Measurements from ENCODE around the gene FMO2. TPM values are rescaled to one million over a fixed set of nuclear protein-coding genes. Genes with fewer than 3 reads are reported as not detected.
"Not testable (repeated sequence)": the region's sequence is repeated elsewhere in the genome, so short reads cannot be mapped to it uniquely, and the experiment has no call there.

The FMO2 gene
- total RNA-seq, 2 experiments from 2014 or later, result not detected

- DNase-seq (no peak), ATAC-seq (no peak)
- no peaks in the 10 kb centered on the region for H3K4me1 Mint-ChIP-seq (ENCODE audit: low read depth)
- POLR2A ChIA-PET, result interaction anchor here (0.6 kb wide), 1 partner anchor 973 kb away, joined by 3 read pairs; no protein-coding TSS in a partner anchor
- H3K36me3 Mint-ChIP-seq (ENCODE audit: low read depth), result no peaks in the 10 kb centered on the region
- H3K4me3 Mint-ChIP-seq, result no peak overlapping the region
- peaks cover 14% of the 10 kb centered on the region for H3K27me3 Mint-ChIP-seq
- intact Hi-C loops (cut with micrococcal nuclease), result no loop called here
- H3K9me3 Mint-ChIP-seq, result no peaks in the 10 kb centered on the region
- no peak for TF ChIP-seq CTCF (IDR thresholded peaks at IDR 0.05)
- CTCF ChIA-PET, result interaction anchor here (1.1 kb wide), 1 partner anchor 256 kb away, joined by 4 read pairs; no protein-coding TSS in a partner anchor
- no peak overlapping the region for H3K27ac Mint-ChIP-seq
Observed at GRCh38 chr1:171221665-171222591, 36.8 kb downstream of the FMO2 start.

GRCh38 chr1:171222936-171223335, 37.8 kb downstream of the FMO2 start:
- intact Hi-C loops (cut with micrococcal nuclease), result no loop called here
- TF ChIP-seq CTCF (IDR thresholded peaks at IDR 0.05), result no peak
- Mint-ChIP-seq H3K4me1 (ENCODE audit: low read depth) (no peaks in the 10 kb centered on the region), H3K9me3 (no peaks in the 10 kb centered on the region), H3K27ac (no peak overlapping the region), H3K27me3 (peaks cover 10% of the 10 kb centered on the region), H3K36me3 (ENCODE audit: low read depth) (no peaks in the 10 kb centered on the region), H3K4me3 (no peak overlapping the region)
- CTCF ChIA-PET, result no interaction called here
- DNase-seq, result no peak
- POLR2A ChIA-PET, result no interaction called here
- ATAC-seq, result no peak

DNA sequence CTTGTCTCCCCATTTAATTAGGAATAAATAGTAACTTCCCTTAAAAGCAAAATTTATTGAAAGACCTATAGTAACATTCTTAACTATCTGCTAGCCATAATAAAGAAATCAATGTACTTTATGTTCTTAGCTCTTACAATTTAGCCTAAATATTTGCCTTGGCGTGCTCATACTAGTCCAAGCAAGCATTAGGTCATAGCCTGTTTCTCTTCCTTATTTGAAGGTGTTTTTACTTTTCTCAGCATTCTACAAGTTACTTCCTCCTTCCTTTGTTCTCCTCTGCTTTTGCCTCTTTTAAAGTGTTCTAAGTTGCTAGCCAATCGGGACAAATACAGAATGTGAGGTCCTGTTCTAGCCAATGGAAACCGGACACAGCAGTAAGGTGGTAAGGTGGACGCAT, 39.2 kb downstream of the FMO2 start:
- ATAC-seq; intact Hi-C loops (cut with micrococcal nuclease); POLR2A ChIA-PET; CTCF ChIA-PET; H3K36me3 Mint-ChIP-seq (ENCODE audit: low read depth); H3K4me3 Mint-ChIP-seq; H3K9me3 Mint-ChIP-seq; H3K27ac Mint-ChIP-seq; H3K27me3 Mint-ChIP-seq; DNase-seq; H3K4me1 Mint-ChIP-seq (ENCODE audit: low read depth): not testable (repeated sequence)

- ChIA-PET CTCF (interaction anchor here (0.7 to 2.7 kb wide), 20 partner anchors 9 to 265 kb away, joined by 3 to 17 read pairs (median 3); partner anchors contain the start of genes FMO2 and FMO4), POLR2A (no interaction called here)
- no peak overlapping the region for H3K4me3 Mint-ChIP-seq
- no peak overlapping the region for H3K27ac Mint-ChIP-seq
- no peaks in the 10 kb centered on the region for H3K9me3 Mint-ChIP-seq
- H3K4me1 Mint-ChIP-seq (ENCODE audit: low read depth), result no peaks in the 10 kb centered on the region
- TF ChIP-seq CTCF (IDR thresholded peaks at IDR 0.05), result peak; percentile 58
- ATAC-seq (peak; percentile 51), DNase-seq (peak; percentile 20)
- no peaks in the 10 kb centered on the region for H3K36me3 Mint-ChIP-seq (ENCODE audit: low read depth)
- peaks cover 6% of the 10 kb centered on the region for H3K27me3 Mint-ChIP-seq
- intact Hi-C loops (cut with micrococcal nuclease), result no loop called here
Observed at GRCh38 chr1:171226747-171227370, 41.8 kb downstream of the FMO2 start.

DNA sequence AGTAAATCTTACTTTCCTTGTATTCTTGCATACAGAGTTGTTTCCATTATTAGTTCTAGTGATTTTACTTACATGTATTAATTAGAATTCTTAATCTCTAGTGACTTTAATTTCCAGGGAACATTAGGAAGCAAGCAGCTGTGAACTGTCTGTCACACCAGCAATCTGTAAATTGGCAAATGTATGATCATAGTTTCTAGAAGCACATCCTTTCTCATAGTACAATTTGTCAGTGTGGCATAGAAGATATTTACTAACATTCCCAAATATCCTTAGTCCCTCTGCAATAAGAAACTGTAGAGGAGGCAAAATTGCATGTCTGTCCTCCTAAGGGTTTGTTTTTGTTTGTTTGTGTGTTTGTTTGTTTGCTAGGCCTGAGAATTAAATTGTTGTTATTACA, 46.2 kb downstream of the FMO2 start:
- ATAC-seq (no peak), DNase-seq (no peak)
- intact Hi-C loops (cut with micrococcal nuclease), result no loop called here
- H3K4me1 Mint-ChIP-seq (ENCODE audit: low read depth), result no peaks in the 10 kb centered on the region
- H3K9me3 Mint-ChIP-seq, result no peaks in the 10 kb centered on the region
- no peak for TF ChIP-seq CTCF (IDR thresholded peaks at IDR 0.05)
- H3K27ac Mint-ChIP-seq, result no peak overlapping the region
- no peak overlapping the region for H3K4me3 Mint-ChIP-seq
- ChIA-PET CTCF (interaction anchor here (1.2 kb wide), 1 partner anchor 83 kb away, joined by 3 read pairs; the partner anchor contains the start of gene FMO4), POLR2A (no interaction called here)
- peaks cover 5% of the 10 kb centered on the region for H3K27me3 Mint-ChIP-seq
- no peaks in the 10 kb centered on the region for H3K36me3 Mint-ChIP-seq (ENCODE audit: low read depth)

Measured in activated CD8-positive, alpha-beta T cell treated with anti-CD3 and anti-CD28 coated beads for 36 hours (primary cell).